WTC11 (cell line): ENCODE results near the gene RNASE7. TPM values are rescaled to one million over a fixed set of nuclear protein-coding genes. Genes with fewer than 3 reads are reported as not detected.
A peak's percentile ranks its signal among the peaks of the same experiment; 100 is the strongest.

ENCODE experiments used
- ATAC-seq: fragments of 200-7000 bp; cut with Tn5 transposase; 2 replicates; pipeline ENCODE4 v1.10.0; 2021; ENCODE audit warnings: mild to moderate bottlenecking, moderate library complexity
- CTCF ChIA-PET: fragments of 300-600 bp; sonication (Branson Sonifier 250); formaldehyde crosslinking; loops from one replicate; lab custom pipeline; 2021; ENCODE audit warnings: antibody characterized with exemption; lab: Charles Lee
- POLR2A ChIA-PET: fragments of 350-600 bp; sonication (Branson Sonifier 250); formaldehyde crosslinking; loops from one replicate; lab custom pipeline; 2021; ENCODE audit warnings: antibody characterized with exemption; lab: Charles Lee
- DNase-seq: peaks from one replicate; pipeline ENCODE4 v3.0.0; 2021; ENCODE audit warnings: low spot score
- H3K27ac Mint-ChIP-seq: 2 replicates; pipeline ENCODE4 v1.8.0; 2021; ENCODE audit warnings: mixed read lengths
- H3K27me3 Mint-ChIP-seq: 2 replicates; pipeline ENCODE4 v1.8.0; 2021; ENCODE audit warnings: low read depth, mild to moderate bottlenecking, moderate library complexity, mixed read lengths
- H3K36me3 Mint-ChIP-seq: 2 replicates; pipeline ENCODE4 v1.8.0; 2021; ENCODE audit warnings: mixed read lengths
- H3K4me1 Mint-ChIP-seq: 2 replicates; pipeline ENCODE4 v1.8.0; 2022; ENCODE audit warnings: mixed read lengths
- H3K4me3 Mint-ChIP-seq: 2 replicates; pipeline ENCODE4 v1.8.0; 2021; ENCODE audit warnings: mild to moderate bottlenecking, moderate library complexity, mixed read lengths
- H3K9me3 Mint-ChIP-seq: 2 replicates; pipeline ENCODE4 v1.8.0; 2021; ENCODE audit warnings: mixed read lengths
- ATF1 ChIP-seq: sonication (generic); formaldehyde crosslinking; IDR thresholded peaks from 2 replicates; pipeline ENCODE4 v1.8.1; 2023; ENCODE audit warnings: mild to moderate bottlenecking, moderate library complexity, missing genetic modification reagents
- ATF3 ChIP-seq: sonication (generic); formaldehyde crosslinking; conservative IDR thresholded peaks from 2 replicates; pipeline ENCODE4 v1.8.1; 2022; ENCODE audit warnings: mild to moderate bottlenecking, missing genetic modification reagents
- CBFB ChIP-seq: sonication (generic); formaldehyde crosslinking; IDR thresholded peaks from 2 replicates; pipeline ENCODE4 v1.8.1; 2022; ENCODE audit warnings: mild to moderate bottlenecking, low read depth, missing genetic modification reagents
- EMX1 ChIP-seq: fragments of 250-450 bp; sonication (Bioruptor Pico); IDR thresholded peaks from 2 replicates; pipeline ENCODE4 v1.8.0; 2021; ENCODE audit warnings: mild to moderate bottlenecking
- ESRRA ChIP-seq: sonication (generic); formaldehyde crosslinking; IDR thresholded peaks from 2 replicates; pipeline ENCODE4 v1.8.1; 2022; ENCODE audit warnings: mild to moderate bottlenecking, missing genetic modification reagents, borderline replicate concordance
- ETV6 ChIP-seq: sonication (generic); formaldehyde crosslinking; IDR thresholded peaks from 2 replicates; pipeline ENCODE4 v1.8.1; 2022; ENCODE audit warnings: mild to moderate bottlenecking, missing genetic modification reagents
- FOXJ3 ChIP-seq: sonication (generic); formaldehyde crosslinking; IDR thresholded peaks from 2 replicates; pipeline ENCODE4 v1.9.0; 2021; ENCODE audit warnings: missing genetic modification reagents, mild to moderate bottlenecking, borderline replicate concordance
- IRF2 ChIP-seq: sonication (generic); formaldehyde crosslinking; IDR thresholded peaks from 2 replicates; pipeline ENCODE4 v1.8.0; 2022; ENCODE audit warnings: low read depth, missing genetic modification reagents, borderline replicate concordance
- JUN ChIP-seq: sonication (generic); formaldehyde crosslinking; IDR thresholded peaks from 2 replicates; pipeline ENCODE4 v1.8.0; 2023; ENCODE audit warnings: mild to moderate bottlenecking, missing genetic modification reagents
- MLX ChIP-seq: sonication (generic); formaldehyde crosslinking; IDR thresholded peaks from 2 replicates; pipeline ENCODE4 v1.8.1; 2023; ENCODE audit warnings: mild to moderate bottlenecking, missing genetic modification reagents, moderate library complexity
- NR1H2 ChIP-seq: sonication (generic); formaldehyde crosslinking; IDR thresholded peaks from 2 replicates; pipeline ENCODE4 v1.9.0; 2021; ENCODE audit warnings: mild to moderate bottlenecking, moderate library complexity, missing genetic modification reagents
- NR3C1 ChIP-seq: sonication (generic); formaldehyde crosslinking; conservative IDR thresholded peaks from 2 replicates; pipeline ENCODE4 v1.8.1; 2023; ENCODE audit warnings: low read depth, mild to moderate bottlenecking, missing genetic modification reagents
- PRDM15 ChIP-seq: sonication (generic); formaldehyde crosslinking; IDR thresholded peaks from 2 replicates; pipeline ENCODE4 v1.8.0; 2022; ENCODE audit warnings: missing genetic modification reagents
- RORB ChIP-seq: fragments of 250-450 bp; sonication (Bioruptor Pico); IDR thresholded peaks from 2 replicates; pipeline ENCODE4 v1.9.0; 2021; ENCODE audit warnings: mild to moderate bottlenecking
- SOX15 ChIP-seq: fragments of 250-450 bp; sonication (Bioruptor Pico); IDR thresholded peaks from 2 replicates; pipeline ENCODE4 v1.9.0; 2021; ENCODE audit warnings: mild to moderate bottlenecking
- TEAD1 ChIP-seq: sonication (generic); formaldehyde crosslinking; IDR thresholded peaks from 2 replicates; pipeline ENCODE4 v1.8.0; 2022; ENCODE audit warnings: mild to moderate bottlenecking, missing genetic modification reagents
- TP53 ChIP-seq: sonication (generic); formaldehyde crosslinking; IDR thresholded peaks from 2 replicates; pipeline ENCODE4 v1.8.1; 2023; ENCODE audit warnings: mild to moderate bottlenecking, missing genetic modification reagents
- USF1 ChIP-seq: sonication (generic); formaldehyde crosslinking; IDR thresholded peaks from 2 replicates; pipeline ENCODE4 v1.8.0; 2022; ENCODE audit warnings: mild to moderate bottlenecking, missing genetic modification reagents
- USF2 ChIP-seq: sonication (generic); formaldehyde crosslinking; IDR thresholded peaks from 2 replicates; pipeline ENCODE4 v1.8.1; 2023; ENCODE audit warnings: mild to moderate bottlenecking, missing genetic modification reagents, moderate library complexity
- ZNF263 ChIP-seq: sonication (generic); formaldehyde crosslinking; IDR thresholded peaks from 2 replicates; pipeline ENCODE4 v1.8.1; 2022; ENCODE audit warnings: low read depth, mild to moderate bottlenecking, moderate library complexity, missing genetic modification reagents
- ZNF281 ChIP-seq: sonication (generic); formaldehyde crosslinking; IDR thresholded peaks from 2 replicates; pipeline ENCODE4 v1.8.0; 2023; ENCODE audit warnings: mild to moderate bottlenecking, missing genetic modification reagents
- ZNF396 ChIP-seq: fragments of 250-450 bp; sonication (Bioruptor Pico); IDR thresholded peaks from 2 replicates; pipeline ENCODE4 v1.8.0; 2021; ENCODE audit warnings: mild to moderate bottlenecking, moderate library complexity, borderline replicate concordance
- ZNF425 ChIP-seq: fragments of 250-450 bp; sonication (Bioruptor Pico); conservative IDR thresholded peaks from 2 replicates; pipeline ENCODE4 v1.9.0; 2021; ENCODE audit warnings: mild to moderate bottlenecking
- ZSCAN18 ChIP-seq: fragments of 250-450 bp; sonication (Bioruptor Pico); IDR thresholded peaks from 2 replicates; pipeline ENCODE4 v2.1.2; 2022; ENCODE audit warnings: mild to moderate bottlenecking, moderate library complexity
- total RNA-seq: library from RNA; stranded (reverse); gene quantifications from 3 replicates; pipeline ENCODE4 v1.2.3, GENCODE V29; 2021

RNASE7 gene
- total RNA-seq, 1 experiment from 2014 or later, result not detected

- peaks cover 64% of the 10 kb centered on the region for H3K4me1 Mint-ChIP-seq
- H3K36me3 Mint-ChIP-seq, result peaks cover 43% of the 10 kb centered on the region
- DNase-seq, result peak; percentile 94
- H3K9me3 Mint-ChIP-seq, result no peaks in the 10 kb centered on the region
- POLR2A ChIA-PET, result interaction anchor here (0.7 to 7.0 kb wide), 8 partner anchors 8 to 78 kb away, joined by 3 to 74 read pairs (median 5); partner anchors contain the start of gene ARHGEF40
- peak overlapping the region; percentile 66 for H3K4me3 Mint-ChIP-seq
- CTCF ChIA-PET, result interaction anchor here (0.5 to 7.5 kb wide), 35 partner anchors 9 to 1766 kb away, joined by 3 to 321 read pairs (median 5); partner anchors contain the start of genes ARHGEF40, SLC39A2 and TMEM253
- peak; percentile 27 for ATAC-seq
- H3K27me3 Mint-ChIP-seq, result no peaks in the 10 kb centered on the region
- H3K27ac Mint-ChIP-seq, result peak overlapping the region; percentile 94
- TF ChIP-seq ZNF281 (CRISPR knock-in tag) (peak; percentile 13; the same call in 1 of the 2 replicates), NR3C1 (CRISPR knock-in tag) (no peak), IRF2 (no peak), EMX1 (CRISPR knock-in tag) (no peak), JUN (CRISPR knock-in tag) (no peak), ESRRA (CRISPR knock-in tag) (no peak), TP53 (no peak), ZSCAN18 (CRISPR knock-in tag) (no peak), ZNF263 (no peak), ZNF425 (CRISPR knock-in tag) (no peak), CBFB (CRISPR knock-in tag) (peak; percentile 84; the same call in 1 of the 2 replicates), USF1 (0 out of 2 replicates have a peak, but pooled peaks have one; percentile 22), NR1H2 (CRISPR knock-in tag) (no peak), MLX (CRISPR knock-in tag) (0 out of 2 replicates have a peak, but pooled peaks have one; percentile 48), RORB (CRISPR knock-in tag) (no peak), TEAD1 (peak; percentile 58; the same call in 1 of the 2 replicates), ATF3 (no peak), PRDM15 (CRISPR knock-in tag) (peak; percentile 28; the same call in 1 of the 2 replicates), SOX15 (CRISPR knock-in tag) (no peak), FOXJ3 (no peak), ATF1 (CRISPR knock-in tag) (0 out of 2 replicates have a peak, but pooled peaks have one; percentile 73), ZNF396 (no peak), ETV6 (peak; percentile 97), USF2 (CRISPR knock-in tag) (no peak)
Measured at GRCh38 chr14:21092273-21093011, 50.3 kb downstream of the RNASE7 start.
